NT2/D1 (cell line): ENCODE measurements around the gene NOL4L.

Source experiments
- DNase-seq: peaks from one replicate; pipeline ENCODE4 v3.0.0-alpha.2; 2011; ENCODE audit warnings: low read depth, low spot score
- H3K27me3 ChIP-seq: 2 replicates; pipeline ENCODE4 v1.6.0; 2011; ENCODE audit warnings: mild to moderate bottlenecking; ENCODE audit not compliant: insufficient read length, insufficient read depth
- H3K36me3 ChIP-seq: 2 replicates; pipeline ENCODE4 v1.6.1; 2011; ENCODE audit warnings: mild to moderate bottlenecking, low read length, mixed read lengths; ENCODE audit not compliant: insufficient read depth, insufficient read length
- H3K4me1 ChIP-seq: 2 replicates; pipeline ENCODE4 v1.5.1; 2011; ENCODE audit not compliant: insufficient read depth, insufficient read length
- H3K4me3 ChIP-seq: 2 replicates; pipeline ENCODE4 v1.5.1; 2011; ENCODE audit warnings: low read depth; ENCODE audit not compliant: insufficient read length
- H3K9ac ChIP-seq: 2 replicates; pipeline ENCODE4 v1.6.0; 2011; ENCODE audit warnings: low read depth; ENCODE audit not compliant: insufficient read length
- H3K9me3 ChIP-seq: 2 replicates; pipeline ENCODE4 v1.5.1; 2011; ENCODE audit warnings: mild to moderate bottlenecking, low read length; ENCODE audit not compliant: insufficient read depth
- SUZ12 ChIP-seq: IDR thresholded peaks from 2 replicates; pipeline ENCODE4 v1.6.1; 2011; ENCODE audit not compliant: insufficient read length, insufficient read depth; ENCODE audit errors: extremely low read depth
- YY1 ChIP-seq: IDR thresholded peaks from 2 replicates; pipeline ENCODE4 v1.6.1; 2011; ENCODE audit not compliant: insufficient read length, insufficient read depth
- ZNF274 ChIP-seq: IDR thresholded peaks from 2 replicates; pipeline ENCODE4 v1.6.1; 2011; ENCODE audit warnings: mild to moderate bottlenecking, low read depth, low read length

NOL4L gene

DNA sequence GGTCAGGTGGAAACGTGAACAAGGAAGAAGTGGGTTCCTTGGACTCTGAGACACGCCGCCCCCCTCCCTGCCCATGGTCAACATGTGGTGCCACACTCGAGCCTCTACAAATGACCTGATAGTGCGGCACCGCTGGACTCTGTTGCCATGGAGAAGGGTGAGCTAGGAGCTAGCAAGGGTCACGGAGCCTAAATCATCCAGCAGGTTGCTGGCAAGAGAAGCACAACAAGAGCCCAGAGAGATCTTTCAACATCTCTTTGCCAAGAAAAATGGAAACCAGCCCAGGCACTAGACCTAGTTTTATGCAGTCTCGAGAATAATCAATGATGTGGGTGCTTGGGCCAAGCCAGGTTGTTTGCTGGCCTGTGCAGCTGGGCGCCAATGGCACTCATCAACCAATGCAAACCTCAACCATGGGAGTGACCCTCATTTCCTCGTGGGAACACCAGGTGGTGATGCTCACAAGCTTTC lies 69.5 kb downstream of the NOL4L start:
- no peaks in the 10 kb centered on the region for H3K9me3 ChIP-seq
- no peak for DNase-seq
- no peak overlapping the region for H3K4me3 ChIP-seq
- no peak overlapping the region for H3K9ac ChIP-seq
- TF ChIP-seq YY1 (no peak), ZNF274 (no peak), SUZ12 (no peak)
- no peaks in the 10 kb centered on the region for H3K27me3 ChIP-seq
- peaks cover 13% of the 10 kb centered on the region for H3K4me1 ChIP-seq
- H3K36me3 ChIP-seq = peaks cover 9% of the 10 kb centered on the region

DNA sequence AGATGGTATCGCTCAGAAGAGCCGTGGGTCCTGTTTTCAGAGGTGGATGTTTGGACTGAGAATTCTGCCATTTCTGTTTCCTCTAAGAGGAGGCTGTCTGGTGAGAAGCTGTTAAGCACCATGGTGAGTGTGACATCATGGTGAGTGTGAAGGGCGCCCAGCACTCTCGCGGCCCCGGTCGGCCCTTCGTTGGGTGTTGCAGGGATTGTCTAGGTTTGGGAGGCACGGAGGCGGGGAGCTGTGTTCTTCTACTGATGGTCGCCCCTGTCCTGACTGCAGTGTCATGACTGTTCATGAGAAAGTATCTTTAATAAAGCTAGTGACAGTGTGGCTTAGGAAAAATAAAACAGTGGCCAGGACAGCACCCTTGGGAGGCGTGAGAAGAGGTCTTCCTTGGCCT lies 70.4 kb downstream of the NOL4L start:
- TF ChIP-seq SUZ12 (no peak), YY1 (no peak), ZNF274 (no peak)
- H3K4me3 ChIP-seq = no peak overlapping the region
- H3K27me3 ChIP-seq = no peaks in the 10 kb centered on the region
- H3K4me1 ChIP-seq = peaks cover 16% of the 10 kb centered on the region
- H3K9me3 ChIP-seq = no peaks in the 10 kb centered on the region
- H3K9ac ChIP-seq = no peak overlapping the region
- H3K36me3 ChIP-seq = peaks cover 7% of the 10 kb centered on the region
- DNase-seq = no peak

GRCh38 chr20:32513031-32513866 lies 71.9 kb downstream of the NOL4L start:
- no peak for DNase-seq
- Histone ChIP-seq H3K4me1 (peaks cover 13% of the 10 kb centered on the region), H3K36me3 (no peaks in the 10 kb centered on the region), H3K9ac (no peak overlapping the region), H3K9me3 (no peaks in the 10 kb centered on the region), H3K27me3 (no peaks in the 10 kb centered on the region), H3K4me3 (no peak overlapping the region)
- TF ChIP-seq SUZ12 = no peak
- no peak for TF ChIP-seq YY1
- no peak for TF ChIP-seq ZNF274

- no peaks in the 10 kb centered on the region for H3K36me3 ChIP-seq
- H3K4me3 ChIP-seq = no peak overlapping the region
- H3K9ac ChIP-seq = no peak overlapping the region
- TF ChIP-seq SUZ12 (no peak), ZNF274 (no peak), YY1 (no peak)
- no peaks in the 10 kb centered on the region for H3K9me3 ChIP-seq
- DNase-seq = no peak
- no peaks in the 10 kb centered on the region for H3K27me3 ChIP-seq
- peaks cover 7% of the 10 kb centered on the region for H3K4me1 ChIP-seq
Measured at GRCh38 chr20:32512047-32512385, 73.1 kb downstream of the NOL4L start.

DNA sequence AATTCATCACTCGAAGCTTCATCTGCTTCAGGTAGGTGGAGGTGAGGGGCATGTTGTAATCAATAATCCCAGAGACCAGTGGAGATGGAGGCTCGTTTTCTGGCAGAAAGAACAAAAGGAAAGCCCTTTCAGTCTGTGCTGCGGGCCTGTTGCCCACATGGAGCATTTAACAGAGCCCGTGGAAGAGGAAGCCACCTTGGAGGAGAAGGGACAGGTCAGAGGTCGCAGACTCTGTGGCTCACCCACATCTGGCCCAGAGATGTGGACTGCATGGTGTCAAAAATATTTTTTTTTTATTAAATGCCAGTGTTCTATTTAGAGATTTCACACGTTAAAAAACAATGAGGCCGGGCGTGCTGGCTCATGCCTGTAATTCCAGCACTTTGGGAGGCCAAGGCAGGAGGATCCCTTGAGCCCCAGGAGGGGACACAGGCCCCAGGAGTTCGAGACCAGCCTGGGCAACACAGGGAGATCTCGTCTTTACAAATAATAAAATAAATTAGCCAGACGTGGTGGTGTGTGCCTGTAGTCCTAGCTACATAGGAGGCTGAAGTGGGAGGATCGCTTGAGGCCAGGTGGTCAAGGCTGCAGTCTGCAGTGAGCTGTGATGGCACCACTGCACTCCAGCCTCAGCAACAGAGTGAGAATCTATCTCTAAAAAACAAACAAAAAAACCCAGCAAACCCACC lies 73.6 kb downstream of the NOL4L start:
- H3K9ac ChIP-seq = no peak overlapping the region
- no peak for DNase-seq
- H3K27me3 ChIP-seq = no peaks in the 10 kb centered on the region
- H3K4me1 ChIP-seq = peaks cover 3% of the 10 kb centered on the region
- H3K4me3 ChIP-seq = no peak overlapping the region
- no peak for TF ChIP-seq SUZ12
- TF ChIP-seq YY1 = no peak
- no peak for TF ChIP-seq ZNF274
- H3K9me3 ChIP-seq = no peaks in the 10 kb centered on the region
- no peaks in the 10 kb centered on the region for H3K36me3 ChIP-seq

- no peaks in the 10 kb centered on the region for H3K9me3 ChIP-seq
- H3K27me3 ChIP-seq = no peaks in the 10 kb centered on the region
- no peak overlapping the region for H3K4me3 ChIP-seq
- peaks cover 3% of the 10 kb centered on the region for H3K4me1 ChIP-seq
- no peak for DNase-seq
- TF ChIP-seq ZNF274 (no peak), SUZ12 (no peak), YY1 (no peak)
- H3K9ac ChIP-seq = no peak overlapping the region
- no peaks in the 10 kb centered on the region for H3K36me3 ChIP-seq
Measured at GRCh38 chr20:32510601-32511357, 74.4 kb downstream of the NOL4L start.
